Measurements from ENCODE around the gene MED29. TPM values are rescaled to one million over a fixed set of nuclear protein-coding genes. Genes with fewer than 3 reads are reported as not detected.
A peak's percentile ranks its signal among the peaks of the same experiment; 100 is the strongest.

MED29 gene
- total and polyA plus RNA-seq, 2 of the 13 experiments (the other 11 are each of a cell fraction or from before 2014, with no cell fraction given), result 14.0 to 19.7 TPM

GRCh38 chr19:39341719-39342604 lies 49.2 kb upstream of the MED29 start, which contains the start of gene SAMD4B (continued):
- TF ChIP-seq, protein P1, sequence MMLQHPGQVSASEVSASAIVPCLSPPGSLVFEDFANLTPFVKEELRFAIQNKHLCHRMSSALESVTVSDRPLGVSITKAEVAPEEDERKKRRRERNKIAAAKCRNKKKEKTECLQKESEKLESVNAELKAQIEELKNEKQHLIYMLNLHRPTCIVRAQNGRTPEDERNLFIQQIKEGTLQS (CRISPR knock-in tag; IDR thresholded peaks at IDR 0.05), result no peak
- TF ChIP-seq NONO (IDR thresholded peaks at IDR 0.05) (no peak), NONO (CRISPR knock-in tag; conservative IDR thresholded peaks at IDR 0.05) (peak; percentile 81), ADNP (CRISPR knock-in tag; IDR thresholded peaks at IDR 0.05) (no peak), SAP130 (CRISPR knock-in tag; IDR thresholded peaks at IDR 0.05; ENCODE audit: low read depth) (peak; percentile 91), ZBED4 (CRISPR knock-in tag; IDR thresholded peaks at IDR 0.05; ENCODE audit: borderline replicate concordance) (peak; percentile 50), GATA4 (IDR thresholded peaks at IDR 0.05; ENCODE audit: borderline replicate concordance, low read depth) (0 out of 2 replicates have a peak, but pooled peaks have one; percentile 60), ATF7 (IDR thresholded peaks at IDR 0.05) (no peak), ATF7 (CRISPR knock-in tag; IDR thresholded peaks at IDR 0.05) (no peak), KDM1A (CRISPR knock-in tag; IDR thresholded peaks at IDR 0.05) (no peak), ZBTB33 (CRISPR knock-in tag; IDR thresholded peaks at IDR 0.05) (peak; percentile 50; the same call in 1 of the 2 replicates), ZSCAN22 (CRISPR knock-in tag; IDR thresholded peaks at IDR 0.05) (no peak), MZF1 (CRISPR knock-in tag; IDR thresholded peaks at IDR 0.05; ENCODE audit: borderline replicate concordance) (0 out of 2 replicates have a peak, but pooled peaks have one; percentile 58), ZNF800 (CRISPR knock-in tag; IDR thresholded peaks at IDR 0.05) (peak; percentile 73), KLF13 (CRISPR knock-in tag; IDR thresholded peaks at IDR 0.05) (no peak), TCF7L2 (IDR thresholded peaks at IDR 0.05; ENCODE audit: low read depth, low read length) (no peak), SOX13 (IDR thresholded peaks at IDR 0.05) (0 out of 2 replicates have a peak, but pooled peaks have one; percentile 37), SOX13 (CRISPR knock-in tag; conservative IDR thresholded peaks at IDR 0.05 in 1 of 2, IDR thresholded peaks at IDR 0.05 in 1 of 2) (peak in 1 of 2 experiments; percentile 48; a peak in 1 of 4 replicates), KDM5B (CRISPR knock-in tag; IDR thresholded peaks at IDR 0.05; ENCODE audit: borderline replicate concordance) (peak; percentile 70; the same call in 1 of the 2 replicates), KMT2B (CRISPR knock-in tag; IDR thresholded peaks at IDR 0.05) (peak; percentile 75)
- TF ChIP-seq, protein P2, sequence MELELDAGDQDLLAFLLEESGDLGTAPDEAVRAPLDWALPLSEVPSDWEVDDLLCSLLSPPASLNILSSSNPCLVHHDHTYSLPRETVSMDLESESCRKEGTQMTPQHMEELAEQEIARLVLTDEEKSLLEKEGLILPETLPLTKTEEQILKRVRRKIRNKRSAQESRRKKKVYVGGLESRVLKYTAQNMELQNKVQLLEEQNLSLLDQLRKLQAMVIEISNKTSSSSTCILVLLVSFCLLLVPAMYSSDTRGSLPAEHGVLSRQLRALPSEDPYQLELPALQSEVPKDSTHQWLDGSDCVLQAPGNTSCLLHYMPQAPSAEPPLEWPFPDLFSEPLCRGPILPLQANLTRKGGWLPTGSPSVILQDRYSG (CRISPR knock-in tag; IDR thresholded peaks at IDR 0.05), result no peak; the same call in 1 of the 2 replicates

Measured in HepG2 (cell line).